Smooth muscle cell of trachea (primary cell): ENCODE data around the gene MMP7. TPM values are rescaled to one million over a fixed set of nuclear protein-coding genes. Genes with fewer than 3 reads are reported as not detected.

ENCODE experiments used
- total RNA-seq: library from RNA; depleted of rRNA; stranded (reverse); fragments of >200 nt; gene quantifications from 2 replicates; pipeline ENCODE4 v1.2.1, GENCODE V29; 2014

MMP7 gene, protein sequence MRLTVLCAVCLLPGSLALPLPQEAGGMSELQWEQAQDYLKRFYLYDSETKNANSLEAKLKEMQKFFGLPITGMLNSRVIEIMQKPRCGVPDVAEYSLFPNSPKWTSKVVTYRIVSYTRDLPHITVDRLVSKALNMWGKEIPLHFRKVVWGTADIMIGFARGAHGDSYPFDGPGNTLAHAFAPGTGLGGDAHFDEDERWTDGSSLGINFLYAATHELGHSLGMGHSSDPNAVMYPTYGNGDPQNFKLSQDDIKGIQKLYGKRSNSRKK
- total RNA-seq, result not detected in 2 replicates

DNA sequence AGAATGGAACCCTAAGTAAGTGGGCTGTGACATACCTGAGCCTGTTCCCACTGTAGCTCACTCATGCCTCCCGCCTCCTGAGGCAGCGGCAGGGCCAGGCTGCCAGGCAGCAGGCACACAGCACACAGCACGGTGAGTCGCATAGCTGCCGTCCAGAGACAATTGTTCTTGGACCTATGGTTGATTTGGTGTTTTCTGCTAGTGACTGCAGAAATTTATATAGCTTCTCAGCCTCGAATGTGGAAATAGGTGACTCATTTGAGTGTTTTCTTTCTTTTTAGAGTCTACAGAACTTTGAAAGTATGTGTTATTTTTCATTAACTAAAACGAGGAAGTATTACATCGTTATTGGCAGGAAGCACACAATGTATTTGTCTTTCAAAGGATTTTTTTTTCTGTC, at the start of gene MMP7:
MMP7 (minus strand) TSS at position 190 of the 400 bp plus-strand sequence; CDS start at position 143, 47 bp downstream.

Other genes with a start within 250 kb of the MMP7 start
- gene BIRC3, start 213.3 kb downstream of the MMP7 start, total RNA-seq, result 0.44 and 2.0 TPM in 2 replicates
- gene BIRC2, start 183.5 kb downstream of the MMP7 start, total RNA-seq, result 47.1 and 66.0 TPM in 2 replicates
- gene TMEM123, start 78.0 kb downstream of the MMP7 start, total RNA-seq, result 95.8 and 112 TPM in 2 replicates
- gene MMP20, start 94.6 kb upstream of the MMP7 start, total RNA-seq, result not detected in 2 replicates
- 0.44 TPM in 1 of 2 replicates, not detected in the other for gene MMP27, start 175.0 kb upstream of the MMP7 start, total RNA-seq
- gene MMP8, start 194.2 kb upstream of the MMP7 start, total RNA-seq, result under 0.01 and 0.33 TPM in 2 replicates
- 0.87 and 0.99 TPM in 2 replicates for gene MMP10, start 249.9 kb upstream of the MMP7 start, total RNA-seq